ENCODE results near the gene TUBGCP3. TPM values are rescaled to one million over a fixed set of nuclear protein-coding genes. Genes with fewer than 3 reads are reported as not detected.

Gene TUBGCP3
- total RNA-seq, 1 experiment from 2014 or later = 37.3 TPM

- Mint-ChIP-seq H3K27ac (no peak overlapping the region), H3K4me3 (no peak overlapping the region), H3K4me1 (peaks cover 0 to 2% of the 10 kb centered on the region in 2 experiments; a peak in 1 of 4 replicates), H3K9me3 (no peaks in the 10 kb centered on the region; a peak in 1 of 5 replicates), H3K36me3 (ENCODE audit: insufficient read depth in 1 of 3, low read depth in 3 of 3) (no peaks in the 10 kb centered on the region; a peak in 1 of 7 replicates), H3K27me3 (ENCODE audit: low read depth) (peaks cover 26% of the 10 kb centered on the region)
- Histone ChIP-seq H3K18ac (ENCODE audit: insufficient read length, low read depth, low read length) (no peak overlapping the region), H3K23me2 (ENCODE audit: insufficient read length, low read depth, low read length, poor library complexity, severe bottlenecking) (no peaks in the 10 kb centered on the region), H4K91ac (ENCODE audit: insufficient read length, low read depth, low read length) (no peak overlapping the region), H3K4ac (ENCODE audit: low read depth, low read length) (no peak overlapping the region), H3K27me3 (ENCODE audit: insufficient read depth, low read length) (no peaks in the 10 kb centered on the region), H2AK5ac (ENCODE audit: insufficient read length, low read length) (no peak overlapping the region), H2AFZ (ENCODE audit: low read length) (no peak overlapping the region), H3K23ac (ENCODE audit: insufficient read length, low read depth, low read length) (no peak overlapping the region), H4K8ac (replicated peaks; ENCODE audit: insufficient read length, low read depth, low read length) (no peak overlapping the region), H3K4me2 (ENCODE audit: insufficient read depth, insufficient read length, low read length) (no peak overlapping the region), H2BK120ac (ENCODE audit: low read depth, low read length, poor library complexity, severe bottlenecking) (no peak overlapping the region), H3K27ac (ENCODE audit: insufficient read length, low read depth, low read length) (no peak overlapping the region), H3K4me1 (ENCODE audit: insufficient read depth, low read length) (no peaks in the 10 kb centered on the region), H2BK12ac (ENCODE audit: insufficient read length, low read depth, low read length) (no peak overlapping the region), H3K79me1 (ENCODE audit: insufficient read depth, low read depth, low read length, poor library complexity, severe bottlenecking) (no peaks in the 10 kb centered on the region), H3K9me3 (ENCODE audit: control insufficient read depth, low read depth, low read length) (no peaks in the 10 kb centered on the region), H2BK20ac (ENCODE audit: low read depth, low read length, poor library complexity, severe bottlenecking) (no peak overlapping the region), H3K56ac (ENCODE audit: insufficient read length, low read depth, low read length) (no peak overlapping the region), H3K79me2 (ENCODE audit: insufficient read depth, low read length) (no peaks in the 10 kb centered on the region), H2BK5ac (ENCODE audit: insufficient read length, low read length) (no peak overlapping the region), H3K14ac (ENCODE audit: insufficient read depth, low read length) (no peak overlapping the region), H2BK15ac (ENCODE audit: low read depth, low read length) (no peak overlapping the region), H4K5ac (ENCODE audit: insufficient read length, low read depth, low read length) (no peak overlapping the region), H3T11ph (ENCODE audit: low read length) (no peak overlapping the region), H3K9ac (ENCODE audit: extremely low read depth, insufficient read length, low read length) (no peak overlapping the region), H4K20me1 (ENCODE audit: control insufficient read depth, insufficient read depth, insufficient read length) (no peaks in the 10 kb centered on the region)
- DNase-seq = peak; percentile 20
- no CpG with 5 or more reads among the region's 36 CpGs for WGBS (ENCODE audit: extremely low coverage, insufficient read length, low lambda C conversion rate)
- TF ChIP-seq CTCF (conservative IDR thresholded peaks at IDR 0.05) = no peak
These were observed 135.4 kb downstream of the TUBGCP3 start for GRCh38 chr13:112452380-112453206.

Data from H9 (cell line).